Central memory CD8-positive, alpha-beta T cell (primary cell): ENCODE measurements around the gene DEGS1.

ENCODE experiments used
- ATAC-seq: fragments of 150-1000 bp; cut with Tn5 transposase; replicated peaks from 2 replicates; pipeline ENCODE4 v1.10.0; 2022; ENCODE audit warnings: mild to moderate bottlenecking, moderate FRiP score, moderate number of reproducible peaks; ENCODE audit not compliant: poor library complexity, severe bottlenecking; ENCODE audit errors: extremely low read depth
- DNase-seq, 2 donors: peaks; one replicate each; pipeline ENCODE4 v3.0.0; 2021; ENCODE audit warnings: low spot score in 2 of 2
- H3K27ac Mint-ChIP-seq: one replicate; pipeline ENCODE4 v1.8.0; 2022; ENCODE audit warnings: low read depth, mild to moderate bottlenecking, moderate library complexity, mixed read lengths
- H3K27me3 Mint-ChIP-seq: one replicate; pipeline ENCODE4 v1.8.0; 2022; ENCODE audit warnings: mixed read lengths
- H3K36me3 Mint-ChIP-seq: one replicate; pipeline ENCODE4 v1.8.0; 2022; ENCODE audit warnings: mild to moderate bottlenecking, moderate library complexity, mixed read lengths; ENCODE audit not compliant: insufficient read depth
- H3K4me1 Mint-ChIP-seq: one replicate; pipeline ENCODE4 v1.8.0; 2022; ENCODE audit warnings: mixed read lengths
- H3K4me3 Mint-ChIP-seq: one replicate; pipeline ENCODE4 v1.8.0; 2022; ENCODE audit warnings: mild to moderate bottlenecking, moderate library complexity, mixed read lengths
- H3K9me3 Mint-ChIP-seq: one replicate; pipeline ENCODE4 v1.8.0; 2022; ENCODE audit warnings: mixed read lengths

Gene DEGS1

GRCh38 chr1:224234017-224234416, 51.0 kb downstream of the DEGS1 start:
- Mint-ChIP-seq H3K4me3 (no peak overlapping the region), H3K27ac (peak overlapping the region; percentile 61), H3K27me3 (no peaks in the 10 kb centered on the region), H3K4me1 (no peaks in the 10 kb centered on the region), H3K36me3 (peaks cover 42% of the 10 kb centered on the region), H3K9me3 (no peaks in the 10 kb centered on the region)
- ATAC-seq (no peak), DNase-seq (no peak)

- DNase-seq (no peak), ATAC-seq (no peak)
- H3K9me3 Mint-ChIP-seq = no peaks in the 10 kb centered on the region
- H3K4me3 Mint-ChIP-seq = no peak overlapping the region
- H3K4me1 Mint-ChIP-seq = no peaks in the 10 kb centered on the region
- H3K36me3 Mint-ChIP-seq = peaks cover 31% of the 10 kb centered on the region
- no peaks in the 10 kb centered on the region for H3K27me3 Mint-ChIP-seq
- peak overlapping the region; percentile 29 for H3K27ac Mint-ChIP-seq
These were observed 52.9 kb downstream of the DEGS1 start for GRCh38 chr1:224235813-224236493.

- Mint-ChIP-seq H3K27me3 (no peaks in the 10 kb centered on the region), H3K36me3 (peaks cover 29% of the 10 kb centered on the region), H3K27ac (no peak overlapping the region), H3K4me1 (no peaks in the 10 kb centered on the region), H3K4me3 (no peak overlapping the region), H3K9me3 (no peaks in the 10 kb centered on the region)
- ATAC-seq (no peak), DNase-seq (no peak)
These were observed 54.3 kb downstream of the DEGS1 start for GRCh38 chr1:224237119-224237881.

GRCh38 chr1:224238212-224238611, 55.2 kb downstream of the DEGS1 start:
- no peaks in the 10 kb centered on the region for H3K27me3 Mint-ChIP-seq
- no peaks in the 10 kb centered on the region for H3K4me1 Mint-ChIP-seq
- H3K36me3 Mint-ChIP-seq = peaks cover 29% of the 10 kb centered on the region
- H3K9me3 Mint-ChIP-seq = no peaks in the 10 kb centered on the region
- no peak overlapping the region for H3K27ac Mint-ChIP-seq
- DNase-seq (no peak), ATAC-seq (no peak)
- H3K4me3 Mint-ChIP-seq = no peak overlapping the region

- H3K36me3 Mint-ChIP-seq = peaks cover 27% of the 10 kb centered on the region
- DNase-seq = no peak
- ATAC-seq = no peak
- H3K4me1 Mint-ChIP-seq = no peaks in the 10 kb centered on the region
- no peaks in the 10 kb centered on the region for H3K27me3 Mint-ChIP-seq
- no peak overlapping the region for H3K4me3 Mint-ChIP-seq
- H3K9me3 Mint-ChIP-seq = no peaks in the 10 kb centered on the region
- H3K27ac Mint-ChIP-seq = no peak overlapping the region
These were observed 55.7 kb downstream of the DEGS1 start for GRCh38 chr1:224238756-224239155.
